GM19239 (cell line): ENCODE data around the gene BRD9.
"Not testable (repeated sequence)": the region's sequence is repeated elsewhere in the genome, so short reads cannot be mapped to it uniquely, and the experiment has no call there.

ENCODE experiments used
- DNase-seq: peaks from one replicate; pipeline ENCODE4 v3.0.0; 2011; ENCODE audit warnings: low spot score; ENCODE audit not compliant: insufficient read length
- FAIRE-seq: peaks from 2 replicates; lab custom pipeline; 2011; peaks lifted over from hg19 to GRCh38; lab: Jason Lieb, UNC

The BRD9 gene

GRCh38 chr5:883475-884181, 9.0 kb downstream of the BRD9 start:
- FAIRE-seq (no peak), DNase-seq (no peak)

GRCh38 chr5:882253-883183, 10.1 kb downstream of the BRD9 start:
- DNase-seq (no peak), FAIRE-seq (no peak)

- DNase-seq (no peak), FAIRE-seq (no peak)
Observed at GRCh38 chr5:881551-881935, 11.1 kb downstream of the BRD9 start.

- DNase-seq = no peak
- no peak for FAIRE-seq
Observed at GRCh38 chr5:880816-881550, 11.6 kb downstream of the BRD9 start.

- not testable (repeated sequence) for DNase-seq, FAIRE-seq
Observed at GRCh38 chr5:878677-879076, 13.9 kb downstream of the BRD9 start.

GRCh38 chr5:878125-878524, 14.5 kb downstream of the BRD9 start:
- FAIRE-seq (no peak), DNase-seq (no peak)

GRCh38 chr5:876398-877365, 15.9 kb downstream of the BRD9 start:
- FAIRE-seq (no peak), DNase-seq (no peak)

- DNase-seq (no peak), FAIRE-seq (no peak)
Observed at GRCh38 chr5:875931-876330, 16.7 kb downstream of the BRD9 start.

- FAIRE-seq (no peak), DNase-seq (no peak)
Observed at GRCh38 chr5:873328-873727, 19.3 kb downstream of the BRD9 start.

- FAIRE-seq = no peak
- no peak for DNase-seq
Observed at GRCh38 chr5:872301-872700, 20.3 kb downstream of the BRD9 start.

GRCh38 chr5:871596-872298, 20.9 kb downstream of the BRD9 start:
- DNase-seq = no peak
- no peak for FAIRE-seq

- no peak for DNase-seq
- no peak for FAIRE-seq
Observed at GRCh38 chr5:870956-871355, 21.6 kb downstream of the BRD9 start.

- DNase-seq = no peak
- FAIRE-seq = no peak
Observed at GRCh38 chr5:868428-869135, 24.0 kb downstream of the BRD9 start.

- DNase-seq (no peak), FAIRE-seq (no peak)
Observed at GRCh38 chr5:867300-867870, 25.2 kb downstream of the BRD9 start.

- FAIRE-seq = no peak
Observed at GRCh38 chr5:865771-866170, 26.8 kb downstream of the BRD9 start.

GRCh38 chr5:865168-865521, 27.5 kb downstream of the BRD9 start:
- FAIRE-seq (no peak), DNase-seq (no peak)

More at GRCh38 chr5:865771-866170, 26.8 kb downstream of the BRD9 start:
- no peak for DNase-seq

GRCh38 chr5:864492-865167, 28.0 kb downstream of the BRD9 start:
- DNase-seq (no peak), FAIRE-seq (no peak)
